HG03103 (cell line): Measurements from ENCODE around the gene TRIB2.

Experiments
- ATAC-seq: cut with Tn5 transposase; IDR thresholded peaks from one replicate; pipeline ENCODE4 v1.9.1; 2021; ENCODE audit warnings: low read depth; ENCODE audit not compliant: unreplicated experiment

TRIB2 gene

GRCh38 chr2:12770300-12770968 is 53.7 kb downstream of the TRIB2 start:
- ATAC-seq: no peak

GRCh38 chr2:12771154-12771553 is 54.4 kb downstream of the TRIB2 start:
- no peak for ATAC-seq

GRCh38 chr2:12773586-12774394 is 57.1 kb downstream of the TRIB2 start:
- ATAC-seq: no peak

- no peak for ATAC-seq
Measured at GRCh38 chr2:12774395-12774727, 57.6 kb downstream of the TRIB2 start.

- no peak for ATAC-seq
Measured at GRCh38 chr2:12776521-12776961, 59.8 kb downstream of the TRIB2 start.

- ATAC-seq: no peak
Measured at GRCh38 chr2:12778369-12778768, 61.6 kb downstream of the TRIB2 start.

- ATAC-seq: no peak
Measured at GRCh38 chr2:12778811-12779579, 62.3 kb downstream of the TRIB2 start.

GRCh38 chr2:12781329-12781728 is 64.6 kb downstream of the TRIB2 start:
- ATAC-seq: no peak

- no peak for ATAC-seq
Measured at GRCh38 chr2:12787891-12788801, 71.4 kb downstream of the TRIB2 start.

GRCh38 chr2:12791906-12792305 is 75.2 kb downstream of the TRIB2 start:
- no peak for ATAC-seq
